GM12872 (cell line): ENCODE results near the gene WBP4.

Source experiments
- CTCF ChIP-seq: IDR thresholded peaks from 3 replicates; pipeline ENCODE4 v1.5.1; 2011; ENCODE audit warnings: low read depth, mild to moderate bottlenecking, low read length, moderate library complexity; ENCODE audit not compliant: insufficient read depth

WBP4 gene

GRCh38 chr13:41034382-41034781 lies 26.9 kb upstream of the WBP4 start:
- no peak for TF ChIP-seq CTCF

GRCh38 chr13:41034881-41035280 lies 26.4 kb upstream of the WBP4 start:
- no peak for TF ChIP-seq CTCF

GRCh38 chr13:41039746-41040145 lies 21.6 kb upstream of the WBP4 start:
- TF ChIP-seq CTCF: no peak

- no peak for TF ChIP-seq CTCF
These were observed 20.6 kb upstream of the WBP4 start for GRCh38 chr13:41040584-41041334.

GRCh38 chr13:41048640-41049039 lies 12.7 kb upstream of the WBP4 start:
- no peak for TF ChIP-seq CTCF

GRCh38 chr13:41049480-41050440 lies 11.5 kb upstream of the WBP4 start:
- TF ChIP-seq CTCF: no peak

- no peak for TF ChIP-seq CTCF
These were observed 8.9 kb upstream of the WBP4 start for GRCh38 chr13:41052441-41052840.
